ENCODE measurements around the gene SPAG17.
A peak's percentile ranks its signal among the peaks of the same experiment; 100 is the strongest.

The SPAG17 gene

GRCh38 chr1:118075116-118075515 is 109.9 kb downstream of the SPAG17 start:
- TF ChIP-seq MAX (IDR thresholded peaks at IDR 0.05) (no peak), USF1 (IDR thresholded peaks at IDR 0.05) (no peak), FOXM1 (IDR thresholded peaks at IDR 0.05; ENCODE audit: borderline replicate concordance, low read depth) (no peak), CREB1 (IDR thresholded peaks at IDR 0.05; ENCODE audit: low read depth) (no peak), ZBTB7A (IDR thresholded peaks at IDR 0.05; ENCODE audit: low read depth) (no peak), REST (IDR thresholded peaks at IDR 0.05; ENCODE audit: low read depth) (no peak), TAF1 (IDR thresholded peaks at IDR 0.05; ENCODE audit: low read depth) (no peak), TCF12 (IDR thresholded peaks at IDR 0.05; ENCODE audit: low read depth) (no peak), RAD21 (IDR thresholded peaks at IDR 0.05; ENCODE audit: low read depth) (no peak)

- TF ChIP-seq FOXM1 (IDR thresholded peaks at IDR 0.05; ENCODE audit: borderline replicate concordance, low read depth) (no peak), TEAD4 (IDR thresholded peaks at IDR 0.05) (no peak), EGR1 (IDR thresholded peaks at IDR 0.05) (no peak), TCF12 (IDR thresholded peaks at IDR 0.05; ENCODE audit: low read depth) (no peak)
These were observed 111.2 kb downstream of the SPAG17 start for GRCh38 chr1:118073648-118074435.

GRCh38 chr1:118049981-118050380 is 135.0 kb downstream of the SPAG17 start:
- TF ChIP-seq RAD21 (IDR thresholded peaks at IDR 0.05; ENCODE audit: low read depth) (no peak), NFIC (IDR thresholded peaks at IDR 0.05) (peak; percentile 64), MAX (IDR thresholded peaks at IDR 0.05) (peak; percentile 31; the same call in 1 of the 2 replicates), CEBPB (IDR thresholded peaks at IDR 0.05) (peak; percentile 75), YY1 (IDR thresholded peaks at IDR 0.05; ENCODE audit: low read depth) (no peak)

GRCh38 chr1:118047650-118048224 is 137.3 kb downstream of the SPAG17 start:
- no peak for TF ChIP-seq REST (IDR thresholded peaks at IDR 0.05; ENCODE audit: low read depth)
- TF ChIP-seq FOXM1 (IDR thresholded peaks at IDR 0.05; ENCODE audit: borderline replicate concordance, low read depth): no peak
- TF ChIP-seq YY1 (IDR thresholded peaks at IDR 0.05; ENCODE audit: low read depth): no peak
- TF ChIP-seq NFIC (IDR thresholded peaks at IDR 0.05): no peak
- no peak for TF ChIP-seq CREB1 (IDR thresholded peaks at IDR 0.05; ENCODE audit: low read depth)
- no peak for TF ChIP-seq USF1 (IDR thresholded peaks at IDR 0.05)
- TF ChIP-seq RAD21 (IDR thresholded peaks at IDR 0.05; ENCODE audit: low read depth): no peak
- no peak for TF ChIP-seq MAX (IDR thresholded peaks at IDR 0.05)
- no peak for TF ChIP-seq TCF12 (IDR thresholded peaks at IDR 0.05; ENCODE audit: low read depth)
- TF ChIP-seq ZBTB7A (IDR thresholded peaks at IDR 0.05; ENCODE audit: low read depth): no peak

GRCh38 chr1:118047006-118047649 is 137.9 kb downstream of the SPAG17 start:
- TF ChIP-seq USF1 (IDR thresholded peaks at IDR 0.05) (no peak), TCF12 (IDR thresholded peaks at IDR 0.05; ENCODE audit: low read depth) (no peak), TEAD4 (IDR thresholded peaks at IDR 0.05) (no peak), REST (IDR thresholded peaks at IDR 0.05; ENCODE audit: low read depth) (no peak), NFIC (IDR thresholded peaks at IDR 0.05) (no peak), RAD21 (IDR thresholded peaks at IDR 0.05; ENCODE audit: low read depth) (no peak), CEBPB (IDR thresholded peaks at IDR 0.05) (no peak), EP300 (IDR thresholded peaks at IDR 0.05; ENCODE audit: borderline replicate concordance) (no peak), ZBTB7A (IDR thresholded peaks at IDR 0.05; ENCODE audit: low read depth) (no peak), MAX (IDR thresholded peaks at IDR 0.05) (no peak), EGR1 (IDR thresholded peaks at IDR 0.05) (no peak), YY1 (IDR thresholded peaks at IDR 0.05; ENCODE audit: low read depth) (no peak)

Measured in Ishikawa (cell line).